ENCODE results near the gene PAX8. TPM values are rescaled to one million over a fixed set of nuclear protein-coding genes. Genes with fewer than 3 reads are reported as not detected.
A peak's percentile ranks its signal among the peaks of the same experiment; 100 is the strongest.
"Not testable (repeated sequence)": the region's sequence is repeated elsewhere in the genome, so short reads cannot be mapped to it uniquely, and the experiment has no call there.

The PAX8 gene
- total RNA-seq, 1 experiment from 2014 or later = 12.6 TPM

- DNase-seq (ENCODE audit: low read depth) = no peak
These were observed 12.5 kb upstream of the PAX8 start for GRCh38 chr2:113291191-113291590.

GRCh38 chr2:113288674-113289149 is 10.0 kb upstream of the PAX8 start:
- not testable (repeated sequence) for DNase-seq (ENCODE audit: low read depth)

GRCh38 chr2:113288117-113288673 is 9.5 kb upstream of the PAX8 start:
- not testable (repeated sequence) for DNase-seq (ENCODE audit: low read depth)

GRCh38 chr2:113285816-113286215 is 7.1 kb upstream of the PAX8 start:
- no peak for DNase-seq (ENCODE audit: low read depth)

GRCh38 chr2:113284999-113285398 is 6.3 kb upstream of the PAX8 start:
- peak; percentile 74 for DNase-seq (ENCODE audit: low read depth)

- DNase-seq (ENCODE audit: low read depth) = no peak
These were observed 5.8 kb upstream of the PAX8 start for GRCh38 chr2:113284476-113284875.

- peak; percentile 99 for DNase-seq (ENCODE audit: low read depth)
These were observed 5.1 kb upstream of the PAX8 start for GRCh38 chr2:113283704-113284284.

- DNase-seq (ENCODE audit: low read depth) = peak; percentile 84
These were observed 4.2 kb upstream of the PAX8 start for GRCh38 chr2:113282747-113283533.

DNA sequence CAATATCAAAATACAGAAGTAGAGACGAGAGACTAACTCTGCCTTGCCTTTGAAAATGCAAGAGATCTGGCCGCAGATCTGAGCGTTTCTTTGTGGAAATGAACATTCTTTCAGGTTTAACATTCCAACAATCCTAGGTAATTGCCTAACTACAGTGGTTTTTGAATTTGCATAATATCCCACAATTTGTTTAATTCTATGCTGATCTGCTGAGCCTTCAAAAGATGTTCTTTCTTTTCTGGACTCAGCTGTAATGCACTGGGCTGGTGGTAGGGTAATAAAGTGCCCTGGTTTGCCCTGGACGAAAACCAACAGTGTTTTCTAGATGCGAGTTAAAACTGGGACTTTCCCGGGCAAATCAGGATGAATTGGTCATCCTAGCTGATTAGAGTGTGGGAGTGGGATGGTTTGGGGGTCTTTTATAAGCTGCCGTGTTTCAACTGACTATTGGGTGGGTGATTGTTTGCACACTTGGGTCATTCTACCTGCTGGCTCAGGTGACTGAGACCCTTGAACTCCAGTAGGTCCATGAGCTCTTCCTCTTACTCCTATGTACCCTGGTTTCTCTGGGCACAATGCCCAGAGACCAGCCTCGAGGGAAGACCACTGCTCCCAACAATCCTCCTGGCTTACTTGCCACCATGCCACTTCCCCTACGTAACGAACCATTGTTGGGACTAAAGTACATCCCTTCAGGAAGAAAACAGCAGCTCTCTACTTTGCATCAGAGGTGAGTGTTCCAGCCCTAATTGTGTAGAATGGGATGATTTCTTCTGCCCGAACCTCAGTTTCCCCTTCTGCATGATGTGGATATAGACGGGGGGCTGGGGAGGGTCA is 3.4 kb upstream of the PAX8 start:
- DNase-seq (ENCODE audit: low read depth) = peak; percentile 75

DNA sequence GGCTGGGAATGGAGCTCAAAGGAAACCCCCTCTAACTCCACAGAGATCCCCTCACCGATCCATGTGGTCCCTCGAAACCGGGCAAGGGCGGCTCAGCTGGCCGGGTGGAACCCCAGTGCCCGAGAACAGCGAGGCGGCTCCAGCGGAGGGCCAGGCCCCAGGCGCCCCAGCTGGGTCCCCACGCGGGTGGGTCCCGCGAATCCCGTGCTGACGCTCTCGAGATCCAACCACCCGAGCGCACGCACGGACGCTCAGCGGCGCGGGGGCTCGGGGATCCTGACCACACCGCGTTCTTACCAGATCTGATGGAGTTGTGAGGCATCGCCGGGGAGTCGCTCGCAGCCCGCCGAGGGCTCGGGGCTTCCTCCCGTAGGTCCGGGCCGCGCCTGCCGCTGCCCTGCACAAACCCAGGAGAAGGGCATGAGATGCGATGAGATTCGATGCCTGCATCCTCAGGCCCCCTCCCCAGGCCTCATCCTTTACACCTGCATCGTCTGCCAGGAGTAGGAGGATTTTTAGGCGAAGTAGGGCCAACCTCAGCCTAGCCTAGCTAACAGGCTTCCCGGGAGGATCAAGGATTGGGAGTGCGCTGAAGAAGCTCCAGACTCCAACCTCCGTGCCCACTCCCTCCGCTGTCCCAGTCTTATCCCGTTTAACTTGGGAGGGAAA is 514 bp downstream of the PAX8 start:
- no peak for DNase-seq (ENCODE audit: low read depth)

- DNase-seq (ENCODE audit: low read depth) = no peak
These were observed 1.1 kb downstream of the PAX8 start for GRCh38 chr2:113277474-113278072.

DNA sequence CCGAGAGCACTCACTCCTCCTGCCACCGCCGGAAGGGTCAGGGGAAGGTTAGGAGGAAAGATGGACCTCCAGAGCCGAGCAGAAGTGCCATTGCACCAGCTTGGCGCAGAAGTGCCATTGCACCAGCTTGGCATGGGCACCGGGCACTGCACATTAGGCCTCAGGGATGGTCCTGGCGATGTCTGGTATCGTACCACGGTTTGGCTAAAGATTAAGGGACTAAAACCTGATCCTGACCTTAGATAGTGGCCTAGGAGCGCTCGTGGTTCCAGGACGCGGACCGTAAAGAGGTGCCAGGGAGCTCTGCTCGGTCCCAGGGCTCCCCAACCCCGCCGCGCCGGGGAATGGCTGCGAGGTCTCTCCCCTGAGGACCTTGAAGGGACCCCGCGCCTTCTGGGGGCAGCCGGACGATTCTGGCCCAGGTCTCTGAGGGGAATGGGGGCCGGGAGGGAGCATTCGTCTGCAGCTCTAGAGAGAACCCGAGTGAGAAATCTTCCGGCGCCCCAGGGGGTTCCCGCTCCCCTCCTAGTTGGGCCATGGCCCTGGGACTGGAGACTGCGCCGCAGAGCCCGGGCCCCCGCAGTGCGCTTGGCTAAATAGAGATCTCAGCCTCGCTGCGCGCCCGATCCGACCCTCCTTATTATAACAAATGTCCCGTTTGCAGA is 1.8 kb downstream of the PAX8 start:
- DNase-seq (ENCODE audit: low read depth) = peak; percentile 13

- no peak for DNase-seq (ENCODE audit: low read depth)
These were observed 2.4 kb downstream of the PAX8 start for GRCh38 chr2:113276216-113276760.

DNA sequence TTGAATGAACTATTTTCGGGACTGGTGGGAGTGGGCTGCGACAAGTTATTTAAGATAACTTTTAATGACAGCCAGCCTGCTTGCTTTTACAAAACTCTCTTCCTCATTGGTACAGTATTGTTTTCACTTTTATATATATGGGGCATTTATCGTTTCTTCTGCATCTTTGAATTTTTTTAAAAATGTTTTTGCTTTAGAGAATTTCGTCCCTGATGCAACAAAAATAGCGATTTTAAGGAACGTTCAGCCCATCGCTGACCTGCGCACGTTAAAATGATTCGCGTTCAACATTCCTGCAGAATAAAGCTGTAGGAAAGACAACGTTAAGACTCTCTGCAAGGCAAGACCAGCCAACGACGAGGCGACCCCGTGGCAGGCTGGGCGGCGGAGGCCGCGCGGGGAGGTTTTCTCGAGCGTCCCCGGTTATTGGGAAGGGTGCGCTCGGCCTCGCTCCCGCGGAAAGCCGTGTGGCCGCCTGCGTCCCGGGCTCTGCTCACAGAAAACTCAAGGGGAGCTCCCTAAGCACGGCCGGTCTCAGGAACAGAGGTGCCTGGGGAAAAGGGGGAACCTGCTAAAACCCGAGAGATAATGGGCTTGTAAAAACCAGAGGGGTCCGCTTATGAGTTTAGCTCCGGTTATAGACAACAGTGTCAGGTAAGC is 3.0 kb downstream of the PAX8 start:
- no peak for DNase-seq (ENCODE audit: low read depth)

DNA sequence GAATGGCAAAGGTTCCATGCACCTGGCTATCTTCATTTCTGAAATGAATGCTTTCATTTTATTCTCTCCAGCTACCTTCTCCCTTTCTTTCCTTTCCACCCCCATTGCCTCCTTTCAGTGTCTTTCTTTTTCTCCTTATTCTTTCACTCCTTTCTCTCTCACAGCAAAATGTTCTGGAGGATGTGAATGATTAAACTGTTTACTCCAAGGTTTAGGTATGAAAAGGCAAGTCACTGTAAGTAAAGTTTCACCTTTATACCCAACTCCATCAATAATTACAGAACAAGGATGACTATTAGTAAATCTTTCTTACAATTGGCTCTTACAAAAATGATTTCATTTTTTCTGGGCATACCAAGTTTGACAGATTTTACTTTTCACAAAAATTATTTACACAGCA is 4.3 kb downstream of the PAX8 start:
- DNase-seq (ENCODE audit: low read depth) = no peak

GRCh38 chr2:113273981-113274380 is 4.7 kb downstream of the PAX8 start:
- DNase-seq (ENCODE audit: low read depth) = no peak

GRCh38 chr2:113273027-113273551 is 5.6 kb downstream of the PAX8 start:
- DNase-seq (ENCODE audit: low read depth) = no peak

DNA sequence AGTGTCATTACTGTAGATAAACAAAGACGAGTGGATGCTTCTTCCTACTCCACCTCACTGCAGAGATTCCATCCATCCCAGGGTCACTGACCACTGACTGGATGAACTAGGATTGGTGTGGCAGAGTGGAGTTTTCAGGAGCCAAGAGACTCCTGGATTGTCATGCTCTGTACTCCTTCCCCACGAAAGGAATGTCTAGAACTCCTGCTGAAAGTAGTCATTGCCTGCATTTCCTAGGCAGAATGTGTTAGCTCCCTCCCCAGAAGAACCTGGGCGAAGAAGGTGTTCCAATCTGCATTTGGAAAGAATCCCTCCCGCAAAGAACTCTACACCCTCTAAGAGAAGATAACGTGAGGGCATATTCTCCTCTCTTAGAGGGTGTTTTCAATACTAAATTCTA is 6.2 kb downstream of the PAX8 start:
- no peak for DNase-seq (ENCODE audit: low read depth)

DNA sequence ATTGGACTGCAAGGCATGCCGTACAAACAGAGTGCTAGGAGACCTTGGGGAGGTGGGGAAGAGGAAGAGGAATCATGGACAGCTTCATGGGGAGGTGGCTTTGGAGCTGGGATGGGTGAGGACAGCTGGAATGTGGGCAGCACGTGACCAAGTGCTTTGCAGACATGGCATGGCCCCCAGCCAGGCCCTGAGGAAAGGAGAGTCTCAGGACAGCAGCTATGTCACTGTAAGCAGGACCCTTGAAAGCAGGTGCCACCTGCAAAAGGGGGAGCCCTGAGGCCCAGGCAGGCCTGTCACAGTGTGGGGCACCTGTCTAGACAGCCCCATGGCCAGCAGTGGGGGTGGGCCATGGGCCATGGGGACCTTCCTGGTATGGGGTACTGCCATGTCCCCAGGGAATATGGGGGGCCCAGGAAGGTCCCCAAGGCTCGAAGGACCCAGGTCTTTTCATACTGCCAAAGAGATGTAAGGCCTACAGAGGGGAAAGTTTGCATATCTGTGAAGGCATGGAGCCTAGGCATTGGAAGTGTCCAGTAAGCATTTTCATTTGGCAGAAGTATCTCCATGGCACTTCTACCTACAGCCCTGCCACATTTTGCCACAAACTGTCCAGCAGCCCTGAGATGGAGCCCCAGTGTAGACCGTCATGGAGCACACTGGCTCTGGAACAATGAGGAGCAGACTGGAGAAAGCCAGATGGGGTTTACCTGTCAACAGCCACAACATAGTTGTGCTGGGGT is 9.9 kb downstream of the PAX8 start:
- no peak for DNase-seq (ENCODE audit: low read depth)
